ENCODE results near the gene TMIE.

DNA sequence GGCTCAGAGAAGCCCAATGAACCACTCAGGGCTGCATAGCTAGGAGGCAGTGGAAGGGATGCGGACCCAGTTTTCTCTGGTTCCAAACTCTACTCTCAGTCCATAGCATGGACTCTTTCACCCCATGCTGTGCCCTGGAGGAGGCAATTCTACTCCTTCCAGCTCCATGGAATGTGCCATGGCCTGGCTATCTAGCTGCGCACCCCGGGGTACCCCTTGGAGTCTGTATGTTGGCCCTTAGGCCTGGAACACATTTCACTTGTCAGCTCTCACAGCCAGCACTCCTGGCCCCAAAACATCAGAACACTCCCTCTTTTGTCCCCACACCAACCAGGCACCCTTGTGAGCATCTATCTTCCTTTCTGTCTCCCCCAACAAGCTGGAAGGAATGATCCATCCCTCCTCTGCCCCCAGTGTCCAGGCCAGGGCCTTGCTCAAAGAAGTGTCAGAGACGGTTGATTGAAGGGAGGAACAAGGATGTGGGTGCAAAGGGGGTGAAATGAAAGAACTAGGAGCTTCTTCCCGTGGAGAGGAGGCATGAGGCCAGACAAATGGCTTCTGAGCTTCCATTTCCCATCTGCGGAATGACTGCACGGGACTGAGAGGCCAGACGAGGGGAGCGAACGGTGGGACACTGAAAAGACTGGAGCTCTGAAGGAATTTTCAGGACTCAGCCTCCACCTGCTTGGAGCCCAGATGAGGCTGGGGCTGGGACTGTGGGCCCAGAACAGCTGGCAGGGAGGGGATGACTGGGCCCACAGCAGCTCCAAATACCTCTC lies 13.7 kb downstream of the TMIE start:
- TF ChIP-seq E2F6 (IDR thresholded peaks at IDR 0.05; ENCODE audit: borderline replicate concordance, low read depth) (no peak), MYC (IDR thresholded peaks at IDR 0.05; ENCODE audit: borderline replicate concordance, low read length) (no peak)
